ENCODE data around the gene CNRIP1. TPM values are rescaled to one million over a fixed set of nuclear protein-coding genes. Genes with fewer than 3 reads are reported as not detected.

Gene CNRIP1
- total RNA-seq, 1 donor from 2014 or later, result not detected

GRCh38 chr2:68293024-68293423 is 26.7 kb downstream of the CNRIP1 start:
- intact Hi-C loops (cut with micrococcal nuclease), result no loop called here

GRCh38 chr2:68292108-68292710 is 27.5 kb downstream of the CNRIP1 start:
- intact Hi-C loops (cut with micrococcal nuclease), result no loop called here

DNA sequence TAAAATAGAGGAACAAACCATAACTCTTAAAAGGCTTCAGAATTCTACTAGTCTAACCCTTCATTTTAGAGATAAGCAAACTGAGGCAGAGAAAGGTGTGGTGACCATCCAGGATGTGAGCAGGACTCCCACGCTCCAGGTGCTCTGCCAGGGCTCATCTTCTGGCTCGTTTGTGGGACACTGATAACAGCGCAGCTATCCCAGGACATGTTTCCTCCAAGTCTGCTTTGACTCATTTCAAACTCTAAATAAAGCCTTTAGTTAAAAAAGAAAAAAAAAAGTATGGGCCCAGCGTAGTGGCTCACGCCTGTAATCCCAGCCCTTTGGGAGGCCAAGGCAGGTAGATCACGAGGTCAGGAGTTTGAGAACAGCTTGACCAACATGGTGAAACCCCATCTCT is 28.4 kb downstream of the CNRIP1 start:
- intact Hi-C loops (cut with micrococcal nuclease), result no loop called here

GRCh38 chr2:68290901-68291300 is 28.8 kb downstream of the CNRIP1 start:
- intact Hi-C loops (cut with micrococcal nuclease), result no loop called here

DNA sequence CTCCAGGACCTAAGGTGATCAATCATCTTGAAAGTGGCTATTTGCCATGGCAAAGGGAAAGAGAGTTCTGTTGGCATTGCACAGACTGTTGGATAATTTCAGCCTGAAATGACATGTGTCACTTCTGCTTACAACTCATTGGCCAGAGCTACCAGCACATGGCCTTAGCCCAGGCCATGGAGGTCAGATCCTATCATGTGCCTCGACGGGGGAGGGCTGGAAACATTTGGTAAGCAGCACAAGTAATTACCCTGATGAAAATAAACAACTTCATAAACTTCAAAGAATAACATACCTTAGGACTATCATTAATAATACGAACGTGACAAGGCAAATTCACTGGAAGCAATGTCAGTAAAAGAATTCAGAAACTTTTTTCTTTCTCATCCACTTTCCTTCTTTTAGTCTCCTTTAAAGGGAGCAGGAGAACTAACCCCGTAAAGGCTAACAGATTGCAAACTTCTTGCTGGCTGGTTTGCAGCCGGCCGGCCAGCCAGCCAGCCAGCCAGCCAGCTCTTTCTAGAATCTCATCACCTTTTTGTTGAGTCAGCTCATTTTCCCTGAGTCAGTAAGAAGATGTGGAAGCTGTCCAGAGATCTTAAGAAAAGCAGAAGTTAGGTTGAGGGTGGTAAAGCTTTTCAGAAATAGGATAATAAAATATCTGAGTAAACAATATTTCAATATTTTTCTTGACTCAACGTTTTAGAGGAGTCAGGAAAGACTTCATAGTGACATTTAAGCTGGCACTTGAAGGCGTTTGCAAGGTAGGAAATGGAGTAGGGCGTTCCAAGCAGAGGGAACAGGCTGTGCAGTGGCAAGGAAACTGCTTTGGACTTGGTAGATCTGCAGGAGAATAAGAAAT is 31.9 kb downstream of the CNRIP1 start:
- intact Hi-C loops (cut with micrococcal nuclease), result loop anchor here (10.0 kb wide), 1 partner anchor 157 kb away; no protein-coding TSS in a partner anchor

DNA sequence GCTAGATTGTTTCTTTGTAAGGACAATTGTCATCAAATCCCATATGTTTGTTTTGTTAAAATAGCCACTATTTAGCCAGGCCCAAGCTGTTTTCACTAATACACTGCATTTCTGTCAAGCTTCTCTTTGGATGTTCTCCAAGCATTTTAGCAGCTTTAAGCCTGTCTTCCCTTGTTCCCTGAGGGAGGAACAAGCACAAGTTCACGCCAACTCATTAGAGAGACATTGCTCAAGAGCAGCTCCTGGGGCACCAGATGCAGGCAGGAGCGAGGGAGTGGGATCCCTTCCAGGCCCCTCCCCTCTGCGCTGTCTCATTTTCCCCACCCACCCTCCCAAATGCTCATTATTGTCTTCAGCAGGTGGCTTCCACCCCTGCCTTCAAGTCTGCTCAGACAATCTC is 34.9 kb downstream of the CNRIP1 start:
- intact Hi-C loops (cut with micrococcal nuclease), result loop anchor here (10.0 kb wide), 1 partner anchor 160 kb away; no protein-coding TSS in a partner anchor

DNA sequence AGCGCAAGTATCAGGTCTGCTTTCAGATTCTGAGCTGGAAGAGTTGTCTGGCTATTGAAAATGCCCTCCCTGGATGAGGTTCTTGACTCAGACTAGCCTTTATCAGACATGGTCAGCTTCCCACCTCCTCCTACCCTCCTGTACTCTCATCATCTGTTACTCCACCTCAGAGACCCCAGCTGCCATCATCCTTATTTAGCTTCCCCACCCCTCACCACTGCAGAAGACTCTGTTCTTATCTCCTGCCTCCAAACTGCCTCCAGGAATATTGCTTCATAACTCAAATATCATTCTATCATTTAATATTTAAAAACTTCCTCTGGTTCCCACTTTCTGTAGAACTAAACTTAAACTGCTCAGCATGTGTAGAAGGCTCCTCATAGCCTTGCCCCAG is 36.3 kb downstream of the CNRIP1 start:
- intact Hi-C loops (cut with micrococcal nuclease), result loop anchor here (2.0 to 10.0 kb wide), 2 partner anchors 29 to 161 kb away; no protein-coding TSS in a partner anchor

- intact Hi-C loops (cut with micrococcal nuclease), result loop anchor here (1.0 to 10.0 kb wide), 4 partner anchors 28 to 162 kb away; no protein-coding TSS in a partner anchor
Observed at GRCh38 chr2:68282811-68283418, 36.8 kb downstream of the CNRIP1 start.

GRCh38 chr2:68280796-68281195 is 39.0 kb downstream of the CNRIP1 start:
- intact Hi-C loops (cut with micrococcal nuclease), result loop anchor here (10.0 kb wide), 1 partner anchor 164 kb away; no protein-coding TSS in a partner anchor

GRCh38 chr2:68280348-68280747 is 39.4 kb downstream of the CNRIP1 start:
- intact Hi-C loops (cut with micrococcal nuclease), result loop anchor here (10.0 kb wide), 1 partner anchor 164 kb away; no protein-coding TSS in a partner anchor

DNA sequence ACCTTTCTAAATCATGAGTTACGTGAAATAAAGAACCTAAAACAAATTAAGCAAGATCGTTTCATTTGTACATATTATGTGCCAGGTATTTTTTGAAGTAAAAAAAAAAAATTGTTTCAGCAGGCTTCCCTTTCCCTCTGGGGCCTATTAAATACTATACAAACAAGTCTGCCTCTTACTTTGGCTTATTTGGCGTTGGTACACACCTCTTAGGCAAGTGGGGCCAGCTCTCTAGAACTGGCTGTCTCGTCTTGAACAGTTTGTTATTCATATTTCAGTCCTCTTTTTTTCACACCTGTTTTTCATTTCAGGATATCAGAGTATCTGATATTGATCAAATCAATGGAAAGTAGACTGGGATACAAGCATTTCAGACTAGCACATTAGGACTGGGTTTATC is 40.1 kb downstream of the CNRIP1 start:
- intact Hi-C loops (cut with micrococcal nuclease), result loop anchor here (10.0 kb wide), 1 partner anchor 165 kb away; no protein-coding TSS in a partner anchor

GRCh38 chr2:68278169-68278568 is 41.6 kb downstream of the CNRIP1 start:
- intact Hi-C loops (cut with micrococcal nuclease), result no loop called here

DNA sequence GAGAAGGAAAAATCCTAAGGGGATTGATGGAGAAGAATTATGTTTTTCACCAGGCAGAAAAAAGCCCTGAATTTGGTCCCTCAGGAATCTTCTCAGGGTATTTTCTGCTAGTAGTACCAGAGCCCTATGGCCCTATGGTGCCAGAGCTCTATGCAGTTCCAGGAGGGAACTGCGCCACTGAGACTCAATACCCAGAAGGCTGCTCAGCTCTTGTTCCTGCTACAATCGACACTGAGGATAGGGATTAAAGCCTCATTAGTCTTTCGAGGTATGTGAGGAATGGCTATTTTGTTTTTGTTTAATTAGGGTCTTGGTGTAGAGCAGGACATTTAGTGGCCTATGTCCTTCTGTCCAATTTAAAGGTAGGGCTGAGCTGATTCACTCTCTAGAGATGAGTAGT is 45.7 kb downstream of the CNRIP1 start:
- intact Hi-C loops (cut with micrococcal nuclease), result no loop called here

GRCh38 chr2:68272246-68272994 is 47.3 kb downstream of the CNRIP1 start:
- intact Hi-C loops (cut with micrococcal nuclease), result no loop called here

DNA sequence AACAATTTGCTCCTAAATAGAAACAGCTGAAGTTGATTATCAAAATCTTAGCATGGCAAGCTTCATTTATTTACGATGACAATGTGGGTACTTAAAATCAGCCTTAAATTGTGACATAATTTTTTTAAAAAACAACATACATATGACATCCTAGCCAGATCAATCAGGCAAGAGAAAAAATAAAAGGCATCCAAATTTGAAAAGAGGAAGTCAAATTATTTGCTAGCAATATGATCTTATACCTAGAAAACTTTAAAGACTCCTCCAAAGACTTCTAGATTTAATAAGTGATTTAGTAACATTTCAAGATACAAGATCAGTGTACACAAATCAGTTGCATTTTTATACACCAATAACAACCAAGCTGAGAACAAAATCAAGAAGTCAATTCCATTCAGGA is 53.1 kb downstream of the CNRIP1 start:
- intact Hi-C loops (cut with micrococcal nuclease), result loop anchor here (10.0 kb wide), 1 partner anchor 658 kb away; no protein-coding TSS in a partner anchor

GRCh38 chr2:68263632-68264031 is 56.1 kb downstream of the CNRIP1 start:
- intact Hi-C loops (cut with micrococcal nuclease), result loop anchor here (10.0 kb wide), 1 partner anchor 661 kb away; no protein-coding TSS in a partner anchor

DNA sequence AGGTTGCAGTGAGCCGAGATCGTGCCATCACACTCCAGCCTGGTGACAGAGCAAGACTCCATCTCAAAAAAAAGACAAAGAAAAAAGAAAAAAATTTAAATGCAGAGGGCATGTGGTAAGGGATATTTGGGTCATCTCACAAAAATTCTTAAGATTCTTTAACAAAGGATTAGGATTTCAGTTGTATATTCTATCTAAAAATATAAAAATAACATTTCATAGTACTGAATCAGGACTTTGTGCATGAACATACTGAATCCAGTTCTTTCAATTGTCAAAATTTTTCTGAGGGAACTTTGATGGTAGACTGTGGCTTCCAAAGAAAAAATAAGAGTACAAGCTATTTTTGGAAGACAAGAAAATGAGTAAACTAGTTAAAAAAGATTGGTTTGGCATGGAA is 60.9 kb downstream of the CNRIP1 start:
- intact Hi-C loops (cut with micrococcal nuclease), result no loop called here

DNA sequence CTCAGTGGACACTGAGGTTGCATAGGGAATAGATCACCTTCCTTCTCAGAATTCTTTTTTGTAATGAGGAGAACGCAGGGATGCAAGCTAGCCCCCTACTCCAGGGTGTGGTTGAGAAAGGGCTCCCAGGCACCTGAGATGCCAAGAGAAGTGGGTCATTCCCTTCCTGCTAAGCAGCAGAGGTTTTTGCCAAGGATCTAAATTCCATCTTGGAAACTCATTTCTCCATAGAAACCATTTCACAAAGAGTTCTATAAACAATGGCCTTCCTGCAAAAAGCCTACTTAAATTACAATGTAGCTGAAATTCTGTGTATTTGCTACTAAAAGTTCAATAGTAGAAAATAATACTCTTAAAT is 63.7 kb downstream of the CNRIP1 start:
- intact Hi-C loops (cut with micrococcal nuclease), result no loop called here

DNA sequence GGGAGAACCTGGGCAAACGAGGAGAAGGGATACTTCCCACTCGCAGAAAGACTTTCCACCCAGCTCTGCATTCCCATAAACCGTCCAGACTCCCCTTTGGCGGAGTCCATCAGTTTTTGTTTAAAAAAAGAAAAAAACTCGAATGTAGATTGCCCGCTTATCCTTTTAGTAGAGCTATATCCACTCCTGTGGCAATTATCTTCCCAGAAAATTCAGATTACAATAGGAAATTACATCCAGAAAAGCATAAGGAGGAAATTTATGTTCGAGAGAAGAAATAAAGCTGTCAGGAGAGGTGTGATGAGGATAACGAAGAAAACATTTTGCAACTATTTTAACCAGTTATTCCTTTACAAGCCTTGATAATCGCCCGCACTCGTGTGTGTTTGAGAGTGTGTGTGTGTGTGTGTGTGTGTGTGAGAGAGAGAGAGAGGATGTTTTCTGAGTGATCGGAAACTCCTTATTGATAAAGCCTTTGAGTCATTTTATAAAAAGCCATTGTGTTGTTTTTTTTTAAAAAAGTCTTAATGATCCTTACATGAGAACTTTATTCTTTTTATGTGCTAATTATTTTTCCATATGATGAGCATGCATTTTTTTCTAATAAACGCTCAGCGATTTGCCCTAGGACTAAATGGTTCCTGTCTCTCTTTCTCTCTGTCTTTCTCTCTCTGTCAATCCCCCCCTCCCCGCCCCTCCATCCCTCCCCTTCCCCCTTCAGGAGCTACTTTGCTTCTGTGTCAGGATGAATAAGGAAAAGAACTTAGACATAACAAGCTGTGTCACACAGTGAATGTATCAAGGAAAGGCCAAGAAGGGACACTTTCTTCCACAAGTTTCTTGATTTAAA is 66.3 kb downstream of the CNRIP1 start:
- intact Hi-C loops (cut with micrococcal nuclease), result loop anchor here (2.0 to 5.0 kb wide), 5 partner anchors 29 to 856 kb away; partner anchors contain the start of gene ETAA1
